Measurements from ENCODE around the gene CPLX3. TPM values are rescaled to one million over a fixed set of nuclear protein-coding genes. Genes with fewer than 3 reads are reported as not detected.
"Not testable (repeated sequence)": the region's sequence is repeated elsewhere in the genome, so short reads cannot be mapped to it uniquely, and the experiment has no call there.

Gene CPLX3, protein sequence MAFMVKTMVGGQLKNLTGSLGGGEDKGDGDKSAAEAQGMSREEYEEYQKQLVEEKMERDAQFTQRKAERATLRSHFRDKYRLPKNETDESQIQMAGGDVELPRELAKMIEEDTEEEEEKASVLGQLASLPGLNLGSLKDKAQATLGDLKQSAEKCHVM
- total RNA-seq = not detected in 2 replicates

DNA sequence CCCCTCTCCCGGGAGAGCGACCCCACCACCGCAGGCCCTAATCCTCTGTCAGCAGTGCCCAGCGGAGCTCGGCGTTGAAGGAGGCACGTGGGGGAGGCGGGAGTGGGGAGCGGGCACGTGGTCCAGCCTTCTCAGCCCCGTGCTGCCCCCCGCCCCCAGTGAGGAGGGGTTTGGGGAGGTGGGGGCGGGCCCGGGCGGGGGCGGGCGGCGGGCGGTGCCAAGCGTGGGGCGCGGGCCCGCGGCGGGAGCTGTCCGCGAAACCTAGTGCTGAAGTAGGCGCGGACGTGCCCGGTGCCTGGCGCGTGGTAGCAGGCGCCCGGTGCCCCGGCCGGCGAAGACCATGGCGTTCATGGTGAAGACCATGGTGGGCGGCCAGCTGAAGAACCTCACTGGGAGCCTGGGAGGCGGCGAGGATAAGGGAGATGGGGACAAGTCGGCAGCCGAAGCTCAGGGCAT is at the start of gene CPLX3:
Gene CPLX3 (plus strand): TSS at position 264 of the 456 bp plus-strand sequence. CDS start 77 bp downstream, at position 341.
- peak; percentile 40 for DNase-seq

DNA sequence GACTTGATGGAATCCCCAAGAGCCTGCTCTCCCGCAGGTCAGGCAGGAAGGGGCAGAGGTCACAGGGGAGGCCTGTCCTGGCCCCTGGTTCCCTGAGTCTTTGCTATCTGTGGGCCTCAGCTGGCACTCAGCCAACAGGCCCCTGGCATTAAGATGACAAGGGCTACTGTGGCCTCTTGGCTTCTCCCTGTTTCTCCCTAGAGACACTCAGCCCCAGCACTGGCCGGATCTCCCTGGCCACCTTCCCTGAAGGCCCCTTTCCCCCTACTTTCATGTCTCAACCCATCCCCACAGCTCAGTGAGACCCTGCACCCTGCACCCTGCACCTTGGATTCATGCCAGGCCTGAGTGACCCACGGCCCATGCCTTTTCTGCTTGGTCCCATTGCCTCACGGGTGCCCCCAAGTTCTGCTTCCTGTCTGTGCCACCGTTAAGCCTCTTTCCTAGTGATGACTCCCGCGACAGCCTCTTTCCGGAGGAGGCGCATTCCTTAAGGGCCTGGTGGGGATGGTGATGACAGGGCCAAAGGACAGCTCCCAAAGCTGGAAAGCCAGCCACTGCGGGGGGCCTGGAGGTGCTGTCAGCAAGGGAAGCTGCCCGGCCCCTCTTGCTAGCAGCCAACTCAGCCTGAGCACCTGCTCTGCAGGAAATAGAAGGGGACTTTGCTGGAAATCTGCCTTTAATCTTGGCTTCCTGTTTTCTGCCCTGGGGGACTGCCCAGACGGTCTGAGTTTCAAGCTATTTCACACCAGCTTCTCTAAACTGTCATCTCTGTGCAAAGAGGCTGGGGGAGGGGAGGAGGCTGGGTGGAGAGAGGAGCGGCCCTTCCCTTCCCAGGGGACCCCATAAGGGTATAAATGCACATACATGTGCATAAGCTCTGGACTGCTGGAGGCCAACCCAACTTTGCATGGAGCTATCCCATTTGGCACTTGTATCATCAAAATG is 49.3 kb upstream of the CPLX3 start:
- peak; percentile 71 for DNase-seq

DNA sequence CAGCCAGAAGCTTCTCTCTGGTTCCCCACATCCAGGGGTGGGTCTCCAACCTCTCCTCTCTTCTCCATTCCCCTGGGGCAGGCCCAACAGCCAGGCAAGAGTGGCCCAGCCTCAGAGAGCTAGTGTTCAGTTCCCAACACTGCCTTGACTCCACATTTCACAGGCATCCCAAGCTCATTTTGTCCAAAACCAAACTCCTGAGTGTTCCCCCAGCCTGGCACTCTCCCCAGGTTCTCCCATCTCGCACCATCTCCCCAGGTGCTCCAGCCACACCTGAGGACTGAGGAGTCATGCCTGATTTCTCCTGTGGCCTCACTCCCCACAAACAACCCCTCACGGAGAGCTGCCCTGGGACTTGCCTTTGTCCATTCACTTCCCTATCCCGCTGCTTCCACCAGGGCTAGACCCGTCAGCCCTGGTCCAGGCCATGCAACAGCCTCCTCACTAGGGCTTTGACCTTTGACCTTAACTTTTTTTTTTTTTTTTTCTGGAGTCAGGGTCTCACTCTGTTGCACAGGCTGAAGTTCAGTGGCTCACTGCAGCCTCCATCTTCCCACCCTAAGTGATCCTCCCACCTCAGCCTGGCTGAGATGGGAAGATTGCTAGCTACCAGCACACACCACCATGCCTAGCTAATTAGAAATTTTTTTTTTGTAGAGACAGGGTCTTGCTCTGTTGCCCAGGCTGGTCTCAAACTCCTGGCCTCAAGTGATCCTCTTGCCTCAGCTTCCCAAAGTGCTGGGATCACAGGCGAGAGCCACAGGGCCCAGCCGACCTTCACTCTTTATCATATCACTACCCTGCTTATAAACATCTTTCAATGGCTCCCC is 48.4 kb upstream of the CPLX3 start:
- DNase-seq = no peak

DNA sequence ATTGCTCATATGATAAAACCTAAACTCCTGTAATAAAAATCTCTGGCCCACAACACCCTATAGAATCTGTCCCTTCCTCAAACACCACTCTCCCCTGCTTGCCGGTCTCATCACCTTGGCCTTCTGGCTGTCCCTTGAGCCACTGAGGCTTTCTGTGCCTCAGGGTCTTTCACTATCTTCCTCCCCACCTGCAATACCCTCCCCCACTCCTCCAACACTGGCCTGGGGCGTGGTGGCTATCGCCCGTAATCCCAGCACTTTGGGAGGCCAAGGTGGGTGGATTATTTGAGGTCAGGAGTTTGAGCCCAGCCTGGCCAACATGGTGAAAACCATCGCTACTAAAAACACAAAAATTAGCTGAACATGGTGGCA is 47.8 kb upstream of the CPLX3 start:
- DNase-seq = no peak

DNA sequence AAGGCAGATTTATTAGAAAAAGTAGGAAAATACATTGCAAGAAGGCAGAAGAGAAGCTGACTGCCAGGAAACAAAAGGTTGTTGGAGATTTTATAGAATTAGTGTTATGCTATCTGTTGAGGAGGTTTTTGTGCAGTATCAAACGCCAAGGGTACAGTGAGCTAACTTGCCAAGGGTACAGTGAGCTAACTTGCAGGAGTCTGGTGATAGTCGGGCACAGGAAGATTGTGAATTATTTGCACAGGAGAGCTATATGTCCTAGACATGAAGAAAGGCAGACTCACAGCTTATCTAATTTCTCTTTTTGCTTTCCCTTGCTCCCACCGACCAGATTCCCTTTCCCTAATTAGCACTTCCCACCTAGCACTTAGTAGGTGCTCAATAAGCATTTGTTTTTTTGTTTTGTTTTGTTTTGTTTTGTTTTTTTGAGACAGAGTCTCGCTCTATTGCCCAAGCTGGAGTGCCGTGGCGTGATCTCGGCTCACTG is 47.2 kb upstream of the CPLX3 start:
- DNase-seq = no peak

DNA sequence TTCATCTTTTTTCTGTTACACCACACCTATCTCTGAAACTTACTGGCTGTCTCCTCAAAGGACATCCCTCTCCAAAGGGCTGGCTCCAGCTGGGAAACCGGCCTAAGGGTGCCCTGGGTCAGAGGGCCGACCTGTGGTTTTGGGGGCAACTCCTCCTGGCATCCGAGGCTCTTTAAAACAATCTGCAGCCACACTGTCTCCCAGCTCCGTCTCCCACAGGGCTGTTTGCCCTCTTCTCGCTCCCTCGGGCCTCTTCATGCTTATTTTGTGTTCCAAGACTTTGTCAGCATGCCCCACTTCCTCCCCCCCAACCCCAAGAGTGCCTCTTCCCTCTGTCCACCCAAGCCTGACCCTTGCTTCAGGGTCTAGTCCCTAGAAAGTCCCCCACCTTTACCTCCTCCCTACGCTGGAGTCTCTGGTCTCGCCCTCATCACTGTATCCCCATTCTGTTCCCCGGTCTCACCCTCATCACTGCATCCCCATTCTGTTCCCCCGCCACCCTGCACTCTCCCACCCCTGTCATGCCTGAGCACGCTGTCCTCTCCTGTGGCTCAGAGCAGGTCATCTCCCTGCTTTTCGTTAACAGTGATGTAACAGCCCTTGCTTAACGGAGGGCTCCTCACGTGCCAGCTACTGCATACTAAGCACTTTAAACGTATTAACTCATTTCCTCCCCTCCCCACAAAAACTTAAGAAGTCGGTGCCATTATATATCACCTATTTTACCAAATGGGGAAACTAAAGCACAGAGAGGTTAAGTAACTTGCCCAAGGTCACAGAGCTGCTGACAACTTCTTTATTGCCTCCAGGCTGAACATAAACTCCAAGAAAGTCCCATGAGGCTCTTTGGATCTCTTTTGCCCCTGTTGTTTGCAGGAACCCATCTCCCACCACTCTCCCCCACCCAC is 45.6 kb upstream of the CPLX3 start:
- DNase-seq = no peak

DNA sequence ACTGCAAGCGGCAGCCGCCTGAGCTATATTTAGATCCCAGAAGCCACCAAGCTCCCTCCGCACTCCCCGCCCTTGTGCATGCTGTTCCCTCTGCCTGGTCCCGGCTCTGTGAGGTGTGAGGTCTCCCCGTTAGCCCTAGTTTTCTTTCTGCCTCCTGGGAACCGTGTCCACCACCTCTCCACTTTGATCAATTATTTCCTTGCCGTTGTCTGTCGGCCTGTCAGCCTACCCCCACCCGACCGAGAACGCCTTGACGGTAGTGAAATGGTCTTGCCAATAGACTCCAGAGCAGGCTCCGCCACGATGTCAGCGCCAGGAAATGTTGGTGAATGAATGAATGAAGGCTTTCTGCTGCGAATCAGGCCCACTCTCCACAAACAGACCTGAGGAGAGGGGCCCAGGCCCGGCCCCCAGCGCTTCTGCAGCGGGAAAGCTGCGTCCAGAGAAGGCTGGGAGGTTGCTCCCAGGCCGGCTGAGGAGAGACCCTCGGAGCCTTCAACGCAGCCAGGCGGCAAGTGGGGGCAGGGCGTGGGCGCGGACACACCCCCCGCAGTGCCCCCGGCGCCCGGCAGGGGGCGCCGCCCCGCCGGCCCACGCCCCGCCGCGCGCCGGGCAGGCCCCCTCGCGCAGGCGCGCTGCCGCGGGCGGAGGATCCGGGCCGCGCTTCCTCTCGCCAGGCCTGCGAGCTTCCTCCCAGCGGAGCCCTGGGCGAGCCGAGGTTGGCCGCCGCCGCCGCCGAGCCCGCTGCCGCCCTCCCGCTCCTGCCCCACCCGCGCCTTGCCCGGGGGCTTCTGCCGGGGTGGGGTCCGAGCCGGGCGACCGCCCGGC is 44.8 kb upstream of the CPLX3 start, which contains the start of gene CSK:
Gene CSK (plus strand): TSS at position 650 of the 828 bp plus-strand sequence. CDS start 16,218 bp downstream, outside the sequence.
- peak; percentile 77 for DNase-seq

DNA sequence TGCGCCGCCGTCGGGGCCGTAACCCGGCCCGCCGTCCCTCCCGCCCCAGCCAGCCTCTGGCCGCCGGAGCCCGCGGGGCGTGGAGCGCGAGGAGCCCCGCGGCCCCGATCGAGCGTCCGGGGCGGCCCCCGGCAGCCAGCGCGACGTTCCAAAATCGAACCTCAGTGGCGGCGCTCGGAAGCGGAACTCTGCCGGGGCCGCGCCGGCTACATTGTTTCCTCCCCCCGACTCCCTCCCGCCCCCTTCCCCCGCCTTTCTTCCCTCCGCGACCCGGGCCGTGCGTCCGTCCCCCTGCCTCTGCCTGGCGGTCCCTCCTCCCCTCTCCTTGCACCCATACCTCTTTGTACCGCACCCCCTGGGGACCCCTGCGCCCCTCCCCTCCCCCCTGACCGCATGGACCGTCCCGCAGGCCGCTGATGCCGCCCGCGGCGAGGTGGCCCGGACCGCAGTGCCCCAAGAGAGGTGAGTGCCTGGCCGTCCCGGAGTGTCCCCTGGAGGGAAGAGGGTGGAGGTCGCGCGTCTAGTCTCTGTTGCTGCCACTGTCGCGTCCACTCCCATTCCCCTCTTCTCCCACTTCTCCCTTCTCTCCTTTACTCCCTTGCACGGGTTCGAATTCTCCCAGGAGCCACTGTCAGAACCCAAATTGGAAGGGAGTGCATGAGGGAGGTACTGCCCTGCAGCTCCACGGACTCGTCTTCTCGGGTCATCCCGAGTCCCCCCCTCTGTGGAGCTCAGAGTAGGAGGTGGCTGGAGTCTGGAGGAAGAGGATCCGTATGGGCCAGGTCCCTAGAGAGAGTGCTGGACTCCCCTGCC is 44.0 kb upstream of the CPLX3 start:
- no peak for DNase-seq

DNA sequence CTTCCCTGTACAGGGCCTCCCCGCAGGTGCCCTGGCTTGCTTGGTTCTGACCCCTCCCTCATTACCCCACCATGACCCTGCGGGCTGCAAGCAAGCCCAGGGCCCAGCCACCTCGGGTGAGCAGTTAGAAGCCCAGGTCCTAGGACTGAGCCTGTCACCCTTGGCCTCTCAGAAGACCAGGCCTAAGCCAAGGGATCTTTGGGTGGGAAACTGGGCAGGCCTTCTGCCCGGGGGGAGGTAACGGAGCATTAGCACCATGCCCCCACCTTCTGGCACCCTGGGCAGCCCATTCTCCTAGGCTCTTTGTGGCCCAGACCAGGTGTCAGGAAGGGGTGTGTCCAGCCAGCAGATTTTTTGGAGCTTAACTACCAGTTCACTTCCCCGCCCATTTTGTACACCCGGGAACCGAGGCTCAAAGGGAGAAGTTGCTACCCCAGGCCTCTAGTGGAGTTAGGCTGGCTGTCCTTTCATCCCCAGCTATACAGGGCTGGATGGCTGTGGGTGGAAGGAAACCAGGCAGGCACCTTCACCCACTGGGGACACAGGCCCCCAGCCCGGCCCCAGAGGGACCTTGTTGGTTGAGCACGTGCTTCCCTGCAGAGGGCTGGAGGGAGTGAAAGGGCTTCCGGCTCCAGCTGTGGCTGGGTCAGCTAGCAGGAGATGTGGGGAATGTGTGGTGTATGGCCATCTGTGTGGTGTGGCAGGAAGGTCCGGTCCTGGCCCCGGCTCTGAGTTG is 43.2 kb upstream of the CPLX3 start:
- DNase-seq = peak; percentile 45

DNA sequence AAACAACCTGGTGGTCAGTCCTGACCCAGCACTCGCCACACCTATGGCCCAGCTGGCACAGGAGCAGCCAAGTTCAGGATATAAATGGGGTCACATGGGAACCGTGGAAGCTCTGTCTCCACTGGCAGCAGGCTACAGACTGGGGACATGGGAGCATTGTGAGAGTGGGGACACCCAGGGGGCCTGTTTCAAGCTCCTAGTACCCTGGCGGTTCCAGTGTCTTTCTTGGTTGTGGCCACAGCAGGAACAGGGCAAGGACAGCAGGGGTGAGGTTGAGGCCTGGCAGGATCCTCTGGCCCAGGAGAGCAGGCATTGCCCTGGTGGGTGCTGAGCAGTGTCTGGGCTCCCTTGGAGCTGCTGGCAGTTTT is 42.6 kb upstream of the CPLX3 start:
- no peak for DNase-seq

DNA sequence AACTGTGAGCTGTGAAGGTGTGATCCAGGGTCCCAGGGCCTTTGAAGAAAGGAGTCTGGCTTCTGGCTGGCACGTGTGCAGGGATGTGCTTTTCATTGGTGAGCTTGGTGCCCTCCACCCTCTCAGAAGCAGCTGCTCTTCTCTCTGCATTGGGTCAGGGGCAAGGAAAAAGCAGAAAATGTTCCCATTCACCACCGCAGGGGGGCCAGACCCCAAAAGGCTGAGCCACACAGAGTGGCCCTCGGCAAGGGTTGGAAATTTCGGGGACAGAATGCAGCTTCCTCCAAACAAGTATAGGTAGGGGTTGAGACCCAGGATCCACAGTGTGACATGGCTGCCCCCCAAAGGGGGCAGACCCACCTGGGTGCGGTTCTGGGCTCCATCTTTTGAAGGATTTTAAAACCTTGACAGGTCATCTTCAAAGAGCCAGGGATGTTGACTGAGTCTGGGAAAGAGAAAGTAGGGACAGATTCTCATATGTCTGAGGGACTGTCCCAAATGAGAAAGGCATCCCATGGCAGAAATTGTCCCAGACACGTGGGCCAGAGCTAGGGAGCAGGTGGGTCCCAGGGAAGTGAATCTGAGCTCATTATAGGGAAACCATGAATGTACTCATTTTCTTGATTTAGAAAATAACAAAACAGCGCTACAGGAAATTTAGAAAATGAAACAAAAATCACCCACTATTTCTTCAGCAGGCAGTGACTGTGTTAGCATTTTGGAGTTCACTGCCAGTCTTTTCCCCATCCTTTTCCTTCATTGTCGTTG is 41.8 kb upstream of the CPLX3 start:
- no peak for DNase-seq

DNA sequence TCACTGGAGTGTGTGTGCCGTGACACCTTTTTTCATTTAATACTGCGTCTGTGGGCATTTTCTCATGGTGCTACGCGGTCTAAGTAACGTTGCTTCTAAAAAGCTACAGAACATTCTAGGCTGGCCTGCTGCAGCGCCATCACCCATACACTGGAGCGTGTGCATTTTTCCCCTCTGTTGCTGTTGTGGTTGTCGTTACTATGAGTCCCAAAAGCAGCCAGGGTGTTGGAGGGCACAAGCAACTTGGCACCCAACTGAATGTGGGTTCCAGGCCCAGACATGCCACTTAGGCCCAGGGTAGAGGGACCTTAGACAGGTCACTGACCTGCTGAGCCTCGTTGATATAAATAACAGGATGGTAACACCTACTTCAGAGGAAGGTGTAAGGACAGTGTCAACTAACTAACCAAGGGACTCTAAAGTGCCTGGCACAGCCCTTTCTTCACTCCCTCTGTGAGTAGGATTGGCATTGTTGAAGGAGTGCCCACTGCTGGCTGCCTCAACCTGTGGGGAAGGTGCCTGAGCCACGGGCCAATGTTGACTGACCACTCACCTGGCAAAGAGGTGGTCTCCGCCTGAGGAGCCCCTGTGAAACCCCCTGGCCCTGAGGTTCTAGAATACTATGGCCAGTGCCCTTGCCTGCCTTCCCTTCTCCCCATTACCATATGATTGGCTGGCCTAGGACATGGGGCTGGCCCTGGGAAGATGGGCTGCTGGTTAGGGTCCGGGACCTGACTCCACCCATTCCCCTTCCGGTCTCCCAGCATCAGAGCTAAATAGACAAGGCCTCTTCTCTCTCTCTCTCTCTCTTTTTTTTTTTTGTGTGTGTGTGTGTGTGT is 41.0 kb upstream of the CPLX3 start:
- DNase-seq = no peak

DNA sequence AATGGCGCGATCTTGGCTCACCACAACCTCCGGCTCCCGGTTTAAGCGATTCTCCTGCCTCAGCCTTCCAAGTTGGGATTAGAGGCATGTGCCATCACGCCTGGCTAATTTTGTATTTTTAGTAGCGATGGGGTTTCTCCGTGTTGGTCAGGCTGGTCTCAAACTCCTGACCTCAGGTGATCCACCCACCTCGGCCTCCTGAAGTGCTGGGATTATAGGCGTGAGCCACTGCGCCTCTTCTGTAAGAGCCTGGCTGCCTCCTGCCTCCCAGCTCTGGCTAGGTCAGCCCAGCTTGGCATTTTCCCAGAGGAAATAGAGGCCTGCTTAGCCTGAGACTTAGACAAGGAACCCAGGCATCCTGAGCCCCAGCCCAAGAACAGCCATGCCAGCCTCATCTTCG is 40.3 kb upstream of the CPLX3 start:
- DNase-seq = not testable (repeated sequence)

DNA sequence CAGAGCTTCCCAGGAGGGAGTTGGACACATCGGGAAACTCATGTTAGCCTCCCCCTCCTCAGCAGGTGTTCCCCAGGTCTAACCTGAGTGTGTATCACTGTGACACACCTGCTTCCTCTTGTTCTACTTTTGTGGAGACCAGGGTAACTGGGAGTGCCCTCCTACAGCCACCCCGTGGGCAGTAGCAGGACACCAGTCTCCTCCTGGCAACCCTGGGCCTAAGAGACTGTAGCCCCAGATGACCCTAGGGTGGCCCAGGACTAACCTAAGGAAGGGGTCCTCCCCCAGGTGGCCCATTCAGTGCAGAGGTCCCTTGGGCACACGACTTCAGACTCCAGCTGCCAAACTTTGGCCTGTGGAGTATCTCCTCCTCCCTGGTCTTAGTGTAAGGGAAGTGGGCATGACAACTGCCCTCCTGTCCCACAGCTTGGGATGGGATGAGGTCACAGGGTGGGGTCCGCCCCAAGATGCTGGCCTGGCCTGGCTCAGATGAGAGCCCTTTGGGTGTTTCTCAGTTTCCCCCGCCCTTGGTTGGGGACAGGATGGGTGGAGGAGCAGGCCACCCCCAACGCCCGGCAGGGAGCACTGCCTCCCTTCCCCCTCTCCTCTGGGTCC is 39.8 kb upstream of the CPLX3 start:
- DNase-seq = no peak

DNA sequence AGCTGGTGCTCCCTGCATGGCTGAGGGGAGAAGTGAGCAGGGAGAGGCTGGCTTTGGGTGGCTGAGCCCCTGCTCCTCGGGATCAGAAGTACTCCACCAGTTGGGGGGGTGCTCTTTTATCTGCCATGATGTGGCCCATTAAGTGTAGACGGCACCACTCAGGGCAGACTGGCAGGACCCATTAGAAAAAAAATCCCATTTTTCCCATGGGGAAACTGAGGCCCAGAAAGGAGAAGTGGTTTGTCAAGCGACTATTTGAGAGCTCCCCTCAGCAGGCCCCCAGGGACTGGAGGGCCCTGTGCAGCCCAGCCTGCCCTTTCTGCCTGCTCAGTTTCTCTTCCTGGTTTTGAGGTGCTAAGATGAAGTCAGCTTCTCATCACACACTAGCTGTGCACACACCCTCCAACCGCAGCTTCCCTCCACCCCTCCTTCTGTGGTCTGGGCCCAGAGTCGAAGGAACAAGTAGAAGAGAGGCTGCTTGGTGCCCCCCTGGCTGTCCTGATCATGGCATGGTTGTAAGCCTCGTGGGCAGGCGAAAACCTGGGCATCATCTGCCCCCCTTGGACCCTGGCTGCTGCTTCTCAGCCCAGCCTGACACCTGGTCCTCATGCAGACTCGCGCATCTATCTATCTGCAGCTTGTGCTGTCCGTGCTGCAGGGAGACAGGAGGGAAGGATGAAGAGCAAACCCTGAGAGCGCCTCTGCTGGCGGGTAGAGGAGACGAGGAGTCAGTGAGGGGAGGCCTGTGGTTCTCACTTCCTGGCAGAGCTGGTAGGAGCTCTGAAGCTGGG is 39.0 kb upstream of the CPLX3 start:
- peak; percentile 58 for DNase-seq

DNA sequence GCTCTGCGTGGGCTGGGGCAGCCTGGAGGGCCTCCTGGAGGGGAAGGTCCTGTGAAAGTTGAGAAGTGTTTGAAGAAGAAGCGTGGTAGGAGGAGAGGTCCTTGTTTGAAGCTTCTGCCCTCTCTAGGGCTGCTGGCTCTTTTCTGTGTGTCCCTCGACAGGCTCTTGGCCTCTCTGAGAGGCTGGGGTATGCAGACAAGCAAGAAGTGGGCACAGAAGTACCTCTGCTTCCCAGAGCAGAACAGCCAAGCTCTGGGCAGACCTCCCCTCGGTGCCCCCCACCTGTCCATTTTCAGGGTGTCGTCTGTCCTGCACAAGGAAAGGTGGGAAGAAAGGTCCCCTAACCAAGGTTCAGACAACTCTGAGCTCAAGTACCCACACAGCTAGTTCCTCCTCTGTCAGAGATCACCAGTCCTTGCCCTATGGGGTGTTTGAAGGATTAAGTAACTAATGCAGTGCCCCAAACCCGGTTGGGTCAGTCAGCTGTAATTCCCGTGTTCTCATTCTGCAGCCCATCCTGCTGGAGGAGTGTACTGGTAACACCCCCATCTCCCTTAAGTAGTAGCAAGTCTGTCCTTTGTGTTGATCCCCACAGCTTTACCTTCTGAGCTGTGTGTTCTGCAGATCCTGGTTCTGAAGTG is 38.3 kb upstream of the CPLX3 start:
- no peak for DNase-seq
